Lower lobe of right lung (tissue), 2 donors: Measurements from ENCODE around the gene CYP46A1. TPM values are rescaled to one million over a fixed set of nuclear protein-coding genes. Genes with fewer than 3 reads are reported as not detected.

Source experiments
- ATAC-seq, 2 donors: fragments of 200-7000 bp; cut with Tn5 transposase; one replicate each; pipeline ENCODE4 v1.9.1; 2020 to 2022; ENCODE audit warnings: mild to moderate bottlenecking in 2 of 2, moderate library complexity in 2 of 2
- DNase-seq: peaks from one replicate; pipeline ENCODE4 v3.0.0-alpha.2; 2020
- H3K27ac ChIP-seq: fragments of 200-600 bp; one replicate; pipeline ENCODE4 v1.8.0; 2022
- H3K27me3 ChIP-seq: fragments of 200-600 bp; one replicate; pipeline ENCODE4 v1.8.0; 2022; ENCODE audit warnings: low read depth
- H3K36me3 ChIP-seq: fragments of 200-600 bp; one replicate; pipeline ENCODE4 v1.8.0; 2022; ENCODE audit warnings: mild to moderate bottlenecking
- H3K4me1 ChIP-seq: fragments of 200-600 bp; one replicate; pipeline ENCODE4 v1.8.0; 2022
- H3K4me3 ChIP-seq: fragments of 200-600 bp; one replicate; pipeline ENCODE4 v1.8.0; 2022; ENCODE audit warnings: mild to moderate bottlenecking
- H3K9me3 ChIP-seq: fragments of 200-600 bp; one replicate; pipeline ENCODE4 v1.8.0; 2022
- intact Hi-C: fragments of 100-400 bp; cut with DNase I; formaldehyde crosslinking; loops from one replicate; pipeline ENCODE4 v1.11.0; 2022
- total RNA-seq: library from RNA; stranded (reverse); fragmentation: NEBNext Ultra II Directional; extraction: Animal tissue kit (Norgen Biotek cat#: 25700); gene quantifications from one replicate; pipeline ENCODE4 v1.2.1, GENCODE V29; 2021
- TF ChIP-seq, protein P1 (sequence below): fragments of 200-600 bp; IDR thresholded peaks from one replicate; pipeline ENCODE4 v1.8.0; 2022; ENCODE audit warnings: antibody characterized with exemption, mild to moderate bottlenecking
- donor health status: DM: no; HTN: yes; CAD: no; lungs with severe emphysema.

The CYP46A1 gene
- total RNA-seq, 1 donor from 2014 or later: 0.62 TPM

DNA sequence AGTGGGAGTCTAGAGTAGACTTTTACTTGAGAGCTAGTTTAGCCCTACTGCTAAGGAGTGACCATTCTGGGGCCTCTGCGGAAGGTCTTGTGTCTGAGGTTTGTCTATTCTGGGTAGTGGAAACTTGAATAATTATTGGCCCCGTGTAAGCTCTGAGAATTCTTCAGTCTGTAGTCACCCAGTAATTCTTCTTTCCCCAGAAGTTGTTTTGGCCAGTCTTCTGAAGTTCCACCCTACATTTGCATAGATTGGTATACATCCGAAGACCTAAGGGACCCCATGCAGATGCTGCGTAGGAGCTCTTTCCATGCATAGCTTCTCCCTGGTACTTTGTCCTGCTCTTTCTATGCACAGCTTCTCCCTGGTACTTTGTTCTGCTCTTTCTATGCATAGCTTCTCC, 12.8 kb downstream of the CYP46A1 start:
- H3K4me3 ChIP-seq: no peak overlapping the region
- H3K4me1 ChIP-seq: no peaks in the 10 kb centered on the region
- DNase-seq: no peak
- no peak for ATAC-seq
- no peaks in the 10 kb centered on the region for H3K27me3 ChIP-seq
- H3K36me3 ChIP-seq: no peaks in the 10 kb centered on the region
- no peak overlapping the region for H3K27ac ChIP-seq
- peaks cover 3% of the 10 kb centered on the region for H3K9me3 ChIP-seq
- intact Hi-C loops: no loop called here
- TF ChIP-seq, protein P1, sequence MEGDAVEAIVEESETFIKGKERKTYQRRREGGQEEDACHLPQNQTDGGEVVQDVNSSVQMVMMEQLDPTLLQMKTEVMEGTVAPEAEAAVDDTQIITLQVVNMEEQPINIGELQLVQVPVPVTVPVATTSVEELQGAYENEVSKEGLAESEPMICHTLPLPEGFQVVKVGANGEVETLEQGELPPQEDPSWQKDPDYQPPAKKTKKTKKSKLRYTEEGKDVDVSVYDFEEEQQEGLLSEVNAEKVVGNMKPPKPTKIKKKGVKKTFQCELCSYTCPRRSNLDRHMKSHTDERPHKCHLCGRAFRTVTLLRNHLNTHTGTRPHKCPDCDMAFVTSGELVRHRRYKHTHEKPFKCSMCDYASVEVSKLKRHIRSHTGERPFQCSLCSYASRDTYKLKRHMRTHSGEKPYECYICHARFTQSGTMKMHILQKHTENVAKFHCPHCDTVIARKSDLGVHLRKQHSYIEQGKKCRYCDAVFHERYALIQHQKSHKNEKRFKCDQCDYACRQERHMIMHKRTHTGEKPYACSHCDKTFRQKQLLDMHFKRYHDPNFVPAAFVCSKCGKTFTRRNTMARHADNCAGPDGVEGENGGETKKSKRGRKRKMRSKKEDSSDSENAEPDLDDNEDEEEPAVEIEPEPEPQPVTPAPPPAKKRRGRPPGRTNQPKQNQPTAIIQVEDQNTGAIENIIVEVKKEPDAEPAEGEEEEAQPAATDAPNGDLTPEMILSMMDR: no peak

DNA sequence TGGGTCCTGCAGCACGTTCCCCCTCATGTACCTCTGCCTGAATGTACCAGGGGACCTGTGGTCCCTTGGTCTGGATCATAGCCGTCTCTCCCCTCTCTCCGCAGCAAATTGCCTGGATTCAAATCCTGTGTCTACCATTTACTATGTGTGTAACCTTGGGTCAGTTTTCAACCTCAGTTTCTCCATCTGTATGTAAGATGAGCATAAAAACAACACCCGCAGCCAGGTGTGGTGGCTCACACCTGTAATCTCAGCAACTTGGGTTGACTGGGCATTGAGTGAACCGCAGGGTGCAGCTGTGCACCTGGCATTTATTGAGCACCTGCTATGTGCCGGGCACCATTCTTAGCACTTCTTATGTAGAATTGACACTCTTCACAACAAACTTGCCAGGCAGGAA, 14.1 kb downstream of the CYP46A1 start:
- TF ChIP-seq, protein P1: no peak
- intact Hi-C loops: no loop called here
- Histone ChIP-seq H3K9me3 (peaks cover 10% of the 10 kb centered on the region), H3K27me3 (no peaks in the 10 kb centered on the region), H3K4me3 (no peak overlapping the region), H3K27ac (no peak overlapping the region), H3K4me1 (no peaks in the 10 kb centered on the region), H3K36me3 (no peaks in the 10 kb centered on the region)
- ATAC-seq: no peak
- DNase-seq: no peak

DNA sequence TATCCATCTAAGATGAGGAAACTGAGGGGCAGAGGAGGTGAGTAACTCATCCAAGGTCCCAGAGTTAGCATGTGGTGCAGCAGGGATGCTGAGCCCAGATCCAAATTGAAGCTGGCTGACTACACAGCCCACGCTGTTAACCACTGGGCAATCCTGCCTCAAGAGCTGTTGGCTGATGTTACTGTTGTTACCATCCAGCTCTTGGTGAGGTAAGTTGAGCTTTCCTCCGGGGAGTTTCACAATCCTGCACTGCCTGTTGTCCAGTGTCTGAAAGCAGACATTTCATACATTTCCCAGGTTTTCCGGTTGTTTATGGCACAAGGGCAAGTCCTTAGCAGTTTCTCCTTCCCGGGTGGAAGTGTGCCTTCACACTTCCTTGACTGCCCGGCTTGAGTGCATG, 14.5 kb downstream of the CYP46A1 start:
- Histone ChIP-seq H3K36me3 (no peaks in the 10 kb centered on the region), H3K27ac (no peak overlapping the region), H3K27me3 (no peaks in the 10 kb centered on the region), H3K4me3 (no peak overlapping the region), H3K4me1 (no peaks in the 10 kb centered on the region), H3K9me3 (peaks cover 14% of the 10 kb centered on the region)
- ATAC-seq (no peak), DNase-seq (no peak)
- intact Hi-C loops: no loop called here
- TF ChIP-seq, protein P1: no peak

DNA sequence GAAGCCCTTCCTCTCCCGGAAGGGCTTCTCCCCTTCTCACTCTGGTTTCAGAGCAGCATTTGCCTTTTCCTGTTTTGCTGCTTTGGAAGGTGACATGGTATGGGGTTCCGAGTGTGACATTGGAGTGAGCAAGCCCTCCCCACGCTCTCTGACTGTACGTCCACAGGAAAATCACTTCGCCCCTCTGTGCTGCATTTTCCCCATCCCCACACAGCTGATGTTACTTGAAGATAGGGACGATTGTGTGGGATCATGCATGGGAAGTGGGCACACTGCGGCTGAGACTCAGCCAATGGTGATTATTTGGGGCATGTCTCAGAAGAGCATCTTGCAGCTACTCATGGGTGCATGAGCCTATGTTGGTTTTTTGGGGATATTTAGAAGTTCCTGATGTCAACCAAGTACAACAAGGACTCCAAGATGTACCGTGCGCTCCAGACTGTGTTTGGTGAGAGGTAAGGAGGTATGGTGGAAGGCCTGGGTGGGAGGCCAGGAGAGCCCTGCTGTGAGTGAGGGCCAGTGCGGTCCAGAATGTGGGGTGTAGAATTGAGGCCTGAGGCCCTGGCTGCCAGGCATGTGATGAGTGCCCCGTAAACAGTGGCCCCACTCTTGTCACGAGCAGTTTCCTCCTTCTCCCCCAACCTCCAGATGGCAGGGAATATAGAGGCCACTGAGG, 15.1 kb downstream of the CYP46A1 start:
- DNase-seq: no peak
- H3K4me3 ChIP-seq: no peak overlapping the region
- ATAC-seq: no peak
- peaks cover 18% of the 10 kb centered on the region for H3K9me3 ChIP-seq
- no peaks in the 10 kb centered on the region for H3K36me3 ChIP-seq
- H3K27ac ChIP-seq: no peak overlapping the region
- TF ChIP-seq, protein P1: no peak
- intact Hi-C loops: no loop called here
- H3K4me1 ChIP-seq: no peaks in the 10 kb centered on the region
- H3K27me3 ChIP-seq: no peaks in the 10 kb centered on the region

GRCh38 chr14:99699861-99700260, 15.8 kb downstream of the CYP46A1 start:
- DNase-seq (no peak), ATAC-seq (no peak)
- H3K4me1 ChIP-seq: no peaks in the 10 kb centered on the region
- intact Hi-C loops: no loop called here
- peaks cover 18% of the 10 kb centered on the region for H3K9me3 ChIP-seq
- H3K36me3 ChIP-seq: no peaks in the 10 kb centered on the region
- no peak overlapping the region for H3K4me3 ChIP-seq
- TF ChIP-seq, protein P1: no peak
- H3K27ac ChIP-seq: no peak overlapping the region
- H3K27me3 ChIP-seq: no peaks in the 10 kb centered on the region
